ENCODE measurements around the gene S100P. TPM values are rescaled to one million over a fixed set of nuclear protein-coding genes. Genes with fewer than 3 reads are reported as not detected.
A peak's percentile ranks its signal among the peaks of the same experiment; 100 is the strongest.
"Not testable (repeated sequence)": the region's sequence is repeated elsewhere in the genome, so short reads cannot be mapped to it uniquely, and the experiment has no call there.

The S100P gene
- total RNA-seq (2014; rRNA removed; shearing (Covaris generic)): 0.13 and 0.18 TPM in 2 replicates

DNA sequence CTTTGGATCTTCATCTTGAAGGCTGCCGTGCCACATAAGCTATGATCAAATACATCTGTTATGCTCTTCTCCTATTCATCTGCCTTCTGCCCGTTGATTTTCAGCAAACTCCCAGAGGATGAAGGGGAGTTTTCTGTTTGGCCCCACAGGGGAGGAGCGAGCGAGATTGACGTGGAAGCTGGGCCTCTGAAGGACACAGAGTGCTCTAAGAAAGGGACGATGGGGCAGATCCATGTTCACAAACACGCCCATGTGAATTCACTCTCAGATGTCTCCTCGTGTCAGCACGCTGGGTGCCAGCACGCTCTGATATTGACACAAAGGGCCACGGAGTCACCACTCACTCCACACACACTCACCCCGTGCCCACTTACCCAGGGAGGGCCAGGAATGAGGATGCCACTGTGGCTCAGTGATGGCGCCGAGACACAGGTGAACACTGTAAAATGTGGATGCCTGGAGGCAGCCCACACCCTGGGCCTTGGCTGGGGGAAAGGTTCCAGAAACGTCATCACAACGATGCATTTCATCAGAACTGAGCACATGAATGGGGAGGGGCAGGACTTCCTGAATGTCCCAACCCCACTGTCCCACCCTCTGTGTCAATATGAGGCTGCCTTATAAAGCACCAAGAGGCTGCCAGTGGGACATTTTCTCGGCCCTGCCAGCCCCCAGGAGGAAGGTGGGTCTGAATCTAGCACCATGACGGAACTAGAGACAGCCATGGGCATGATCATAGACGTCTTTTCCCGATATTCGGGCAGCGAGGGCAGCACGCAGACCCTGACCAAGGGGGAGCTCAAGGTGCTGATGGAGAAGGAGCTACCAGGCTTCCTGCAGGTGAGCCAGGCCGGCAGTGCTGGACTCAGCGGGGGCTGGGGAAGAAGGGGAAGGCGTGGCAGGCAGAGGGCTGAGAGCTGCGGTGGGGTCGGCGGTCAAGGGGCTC, at the start of gene S100P:
S100P (plus strand) TSS at position 648 of the 946 bp plus-strand sequence; CDS start at position 703, 55 bp downstream.
- Histone ChIP-seq H3K36me3 (no peaks in the 10 kb centered on the region), H3K4me1 (peaks cover 30% of the 10 kb centered on the region), H3K9me3 (replicated peaks) (no peaks in the 10 kb centered on the region), H3K4me3 (no peak within 1 kb of the TSS), H3K27me3 (no peaks in the 10 kb centered on the region), H3K27ac (peak within 1 kb of the TSS; percentile 41)
- peak in 1 of 2 experiments; percentile 39 for DNase-seq

DNA sequence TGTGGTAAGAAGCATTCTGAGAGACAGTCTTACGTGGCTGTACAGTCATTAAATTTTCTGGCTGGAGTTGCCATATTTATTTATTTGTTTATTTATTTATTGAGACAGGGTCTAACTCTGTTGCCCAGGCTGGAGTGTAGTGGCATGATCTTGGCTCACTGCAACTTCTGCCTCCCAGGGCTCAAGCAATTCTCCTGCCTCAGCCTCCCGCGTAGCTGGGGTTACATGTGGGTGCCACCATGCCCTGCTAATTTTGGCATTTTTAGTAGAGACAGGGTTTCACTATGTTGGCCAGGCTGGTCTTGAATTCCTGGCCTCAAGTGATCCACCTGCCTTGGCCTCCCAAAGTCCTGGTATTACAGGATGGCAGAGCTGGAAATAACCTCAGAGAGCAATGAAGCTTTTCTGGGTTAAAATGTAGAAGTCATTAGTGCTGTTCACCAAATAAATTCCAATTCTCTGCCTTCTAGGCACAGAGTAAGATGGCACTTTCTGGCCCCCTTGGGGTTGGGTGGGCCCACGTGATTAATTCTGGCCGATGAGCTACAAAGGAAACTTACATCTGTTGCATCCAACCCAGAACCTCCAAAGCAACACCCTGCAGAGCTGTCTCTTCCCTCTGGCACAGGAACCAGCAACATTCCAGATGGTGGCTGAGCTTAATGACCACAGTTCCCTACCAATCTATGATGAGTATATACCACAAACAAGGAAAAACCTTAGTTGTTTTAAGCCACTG, 48.7 kb upstream of the S100P start:
- no peak overlapping the region for H3K4me3 ChIP-seq
- no peaks in the 10 kb centered on the region for H3K4me1 ChIP-seq
- H3K27me3 ChIP-seq: no peaks in the 10 kb centered on the region
- no peak for DNase-seq
- H3K27ac ChIP-seq: no peak overlapping the region
- peaks cover 17% of the 10 kb centered on the region for H3K36me3 ChIP-seq
- H3K9me3 ChIP-seq (replicated peaks): no peaks in the 10 kb centered on the region

DNA sequence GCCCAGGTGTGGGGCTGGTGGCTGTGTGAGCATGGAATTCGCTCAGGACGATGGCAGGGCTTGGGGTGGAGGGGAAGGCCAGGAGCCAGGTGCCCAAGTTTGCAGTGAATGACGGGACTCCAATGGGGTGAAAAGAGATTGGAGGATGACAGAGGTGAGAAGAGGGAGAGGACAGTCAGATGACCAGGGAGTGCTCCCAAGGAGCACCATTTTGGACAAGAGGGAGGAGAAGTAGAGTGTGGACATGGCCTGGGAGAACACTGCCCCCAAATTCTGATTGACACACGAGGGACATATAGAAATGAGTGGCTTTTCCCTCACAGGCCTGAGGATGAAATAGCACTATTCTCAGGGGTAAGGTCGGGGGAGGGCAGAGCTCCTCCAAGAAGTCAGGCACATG, 46.5 kb upstream of the S100P start:
- H3K36me3 ChIP-seq: peaks cover 11% of the 10 kb centered on the region
- H3K4me3 ChIP-seq: no peak overlapping the region
- no peak overlapping the region for H3K27ac ChIP-seq
- H3K4me1 ChIP-seq: no peaks in the 10 kb centered on the region
- DNase-seq: no peak
- no peaks in the 10 kb centered on the region for H3K9me3 ChIP-seq (replicated peaks)
- H3K27me3 ChIP-seq: no peaks in the 10 kb centered on the region

DNA sequence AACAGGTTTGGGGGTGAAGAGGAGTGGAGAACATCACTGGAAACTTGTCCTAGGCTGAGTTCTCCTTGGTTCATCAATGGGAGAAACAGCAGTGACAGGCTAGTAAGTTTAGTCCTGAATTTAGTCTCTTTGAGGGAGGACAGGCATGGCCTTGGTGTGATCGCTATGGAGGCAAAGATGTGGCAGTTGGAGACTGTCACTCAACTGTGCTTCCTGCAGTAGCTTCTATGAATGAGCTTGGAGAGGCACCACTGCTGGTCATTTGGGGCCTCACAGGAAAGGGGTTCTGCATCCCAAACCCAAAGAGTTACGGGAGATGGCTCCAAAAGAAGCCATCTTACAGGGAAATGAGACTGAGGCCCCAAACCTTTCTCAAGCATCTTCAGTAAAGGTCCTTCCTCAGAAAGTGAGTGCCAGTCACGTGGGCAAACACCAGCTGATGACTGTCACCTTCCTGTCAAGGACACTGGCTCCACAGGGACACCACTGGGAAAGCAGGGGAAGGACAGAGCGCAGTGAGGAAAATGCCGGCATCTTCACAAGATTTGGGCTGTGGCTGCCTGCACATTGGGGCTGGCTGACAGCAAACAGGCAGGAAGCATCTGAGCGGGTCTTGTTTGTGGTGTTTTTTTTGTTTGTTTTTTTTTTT, 46.0 kb upstream of the S100P start:
- Histone ChIP-seq H3K36me3 (peaks cover 6% of the 10 kb centered on the region), H3K9me3 (replicated peaks) (no peaks in the 10 kb centered on the region), H3K27ac (no peak overlapping the region), H3K27me3 (no peaks in the 10 kb centered on the region), H3K4me1 (no peaks in the 10 kb centered on the region), H3K4me3 (no peak overlapping the region)
- DNase-seq: no peak

DNA sequence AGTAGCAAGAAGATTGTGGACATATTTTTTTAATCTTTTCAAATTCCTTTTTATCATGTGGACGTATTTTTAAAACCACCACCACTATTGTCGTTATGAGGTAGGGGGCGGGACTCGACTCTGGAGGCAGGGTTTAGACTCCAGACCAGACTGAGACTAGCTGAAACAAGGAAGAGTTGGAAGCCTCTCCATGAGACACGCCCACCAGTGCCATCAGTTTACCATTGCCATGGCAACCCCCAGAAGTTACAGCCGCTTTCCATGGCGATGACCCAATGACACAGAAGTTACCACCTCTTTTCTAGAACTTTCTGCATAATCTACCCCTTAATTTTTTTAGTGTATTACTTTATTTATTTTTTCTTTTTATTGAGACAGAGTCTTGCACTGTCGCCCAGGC, 44.5 kb upstream of the S100P start:
- H3K9me3 ChIP-seq (replicated peaks): no peaks in the 10 kb centered on the region
- no peak overlapping the region for H3K27ac ChIP-seq
- H3K36me3 ChIP-seq: no peaks in the 10 kb centered on the region
- DNase-seq: no peak
- H3K4me3 ChIP-seq: no peak overlapping the region
- no peaks in the 10 kb centered on the region for H3K27me3 ChIP-seq
- H3K4me1 ChIP-seq: no peaks in the 10 kb centered on the region

DNA sequence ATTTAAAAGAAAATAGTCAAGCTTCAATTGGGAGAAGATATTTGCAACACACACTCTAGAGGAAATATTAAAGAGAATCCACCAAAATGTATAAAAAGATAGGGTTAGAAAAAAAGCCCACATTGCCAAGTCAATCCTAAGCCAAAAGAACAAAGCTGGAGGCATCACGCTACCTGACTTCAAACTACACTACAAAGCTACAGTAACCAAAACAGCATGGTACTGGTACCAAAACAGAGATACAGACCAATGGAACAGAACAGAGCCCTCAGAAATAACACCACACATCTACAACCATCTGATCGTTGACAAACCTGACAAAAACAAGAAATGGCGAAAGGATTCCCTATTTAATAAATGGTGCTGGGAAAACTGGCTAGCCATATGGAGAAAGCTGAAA, 39.5 kb upstream of the S100P start:
- not testable (repeated sequence) for H3K27ac ChIP-seq; H3K27me3 ChIP-seq; H3K4me1 ChIP-seq; H3K4me3 ChIP-seq; H3K36me3 ChIP-seq; H3K9me3 ChIP-seq (replicated peaks); DNase-seq

DNA sequence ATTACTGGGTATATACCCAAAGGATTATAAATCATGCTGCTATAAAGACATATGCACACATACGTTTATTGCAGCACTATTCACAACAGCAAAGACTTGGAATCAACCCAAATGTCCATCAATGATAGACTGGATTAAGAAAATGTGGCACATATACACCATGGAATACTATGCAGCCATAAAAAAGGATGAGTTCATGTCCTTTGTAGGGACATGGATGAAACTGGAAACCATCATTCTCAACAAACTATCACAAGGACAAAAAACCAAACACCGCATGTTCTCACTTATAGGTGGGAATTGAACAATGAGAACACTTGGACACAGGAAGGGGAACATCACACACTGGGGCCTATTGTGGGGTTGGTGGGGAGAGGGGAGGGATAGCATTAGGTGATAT, 38.4 kb upstream of the S100P start:
- not testable (repeated sequence) for H3K4me3 ChIP-seq; H3K4me1 ChIP-seq; H3K36me3 ChIP-seq; DNase-seq; H3K27ac ChIP-seq; H3K27me3 ChIP-seq; H3K9me3 ChIP-seq (replicated peaks)

DNA sequence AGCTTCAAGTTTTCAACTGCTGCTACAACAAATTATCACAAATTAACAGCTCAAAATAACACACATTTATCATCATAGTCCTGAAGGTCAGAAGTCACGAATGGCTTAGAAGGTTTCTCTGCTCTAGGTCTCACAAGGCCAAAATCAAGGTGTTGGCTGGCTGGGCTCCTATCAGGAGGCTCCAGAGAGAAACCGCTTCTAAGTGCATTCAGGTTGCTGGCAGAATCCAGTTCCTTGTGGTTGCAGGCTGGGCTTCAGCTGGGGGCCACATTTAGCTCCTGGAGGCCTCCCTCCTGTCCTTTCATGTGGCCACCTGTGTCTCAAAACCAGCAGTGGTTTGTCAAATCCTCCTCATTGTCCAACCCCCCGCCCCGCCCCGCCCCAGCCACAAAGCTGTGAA, 37.8 kb upstream of the S100P start:
- DNase-seq: no peak
- H3K4me1 ChIP-seq: no peaks in the 10 kb centered on the region
- no peaks in the 10 kb centered on the region for H3K36me3 ChIP-seq
- H3K27ac ChIP-seq: no peak overlapping the region
- no peak overlapping the region for H3K4me3 ChIP-seq
- no peaks in the 10 kb centered on the region for H3K27me3 ChIP-seq
- no peaks in the 10 kb centered on the region for H3K9me3 ChIP-seq (replicated peaks)

DNA sequence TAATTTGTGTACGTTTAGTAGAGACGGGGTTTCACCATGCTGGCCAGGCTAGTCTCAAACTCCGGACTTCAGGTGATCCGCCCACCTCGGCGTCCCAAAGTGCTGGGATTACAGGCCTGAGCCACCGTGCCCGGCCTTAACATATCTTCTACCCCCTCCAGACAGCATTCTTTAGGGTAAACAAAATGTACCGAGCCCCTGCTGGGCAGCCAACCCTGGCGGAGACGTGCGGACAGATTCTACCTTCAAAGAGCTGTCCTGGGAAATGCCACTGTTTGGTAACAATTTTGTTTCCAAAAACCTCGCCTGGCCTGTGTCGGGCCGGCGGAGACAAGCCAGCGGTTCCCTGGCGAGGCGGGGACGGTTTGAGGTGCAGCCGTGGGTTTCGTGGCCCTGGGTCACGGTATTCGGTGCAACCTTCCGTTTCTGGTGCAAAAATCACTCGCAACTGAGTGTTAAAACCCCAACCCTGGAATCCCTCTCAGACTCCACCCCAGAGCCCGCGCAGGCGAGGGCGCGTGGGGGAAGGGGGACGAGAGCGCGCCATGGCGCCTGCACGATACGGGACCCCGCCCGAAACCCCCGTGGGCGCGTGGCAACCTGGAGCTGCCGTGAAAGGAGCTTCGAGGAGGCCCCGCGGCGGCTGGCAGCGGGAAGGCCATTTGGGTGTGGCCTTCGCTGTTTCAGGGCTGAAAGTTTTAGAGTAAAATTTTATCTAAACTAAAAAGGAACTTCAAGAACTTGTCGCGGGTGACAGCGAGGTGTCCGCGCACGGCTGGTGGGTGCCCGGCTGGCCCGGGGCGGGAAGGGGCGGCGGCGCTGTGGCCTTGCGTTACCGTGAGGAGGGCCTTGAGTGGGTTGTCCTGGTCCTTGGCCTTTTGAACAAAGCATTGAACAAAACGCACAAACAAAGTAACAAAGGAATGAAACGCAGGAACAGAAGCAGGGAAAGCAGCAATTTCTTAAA, 36.2 kb upstream of the S100P start:
- Histone ChIP-seq H3K36me3 (no peaks in the 10 kb centered on the region), H3K4me3 (no peak overlapping the region), H3K27me3 (no peaks in the 10 kb centered on the region), H3K4me1 (no peaks in the 10 kb centered on the region), H3K27ac (no peak overlapping the region), H3K9me3 (replicated peaks) (no peaks in the 10 kb centered on the region)
- DNase-seq: no peak

DNA sequence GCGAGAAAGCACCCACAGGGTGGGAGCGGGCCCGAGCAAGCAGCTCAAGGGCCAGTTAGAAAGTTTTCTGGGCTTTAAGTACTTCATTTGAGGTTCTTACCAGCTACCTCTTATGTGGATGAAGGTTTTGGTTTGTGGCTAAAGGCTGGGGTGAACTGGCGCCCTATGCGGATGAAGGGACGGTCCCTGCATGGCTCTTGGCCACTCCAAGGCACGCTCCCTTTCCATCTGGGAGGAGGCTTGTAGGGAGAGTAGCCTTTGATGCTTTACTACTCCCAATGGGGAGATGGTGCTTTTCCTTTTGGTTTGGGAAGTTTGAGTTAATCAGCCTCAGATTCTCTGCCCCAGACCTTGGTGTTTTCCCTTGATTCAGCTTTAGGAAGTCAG, 35.5 kb upstream of the S100P start:
- no peaks in the 10 kb centered on the region for H3K27me3 ChIP-seq
- DNase-seq: no peak
- no peak overlapping the region for H3K27ac ChIP-seq
- H3K36me3 ChIP-seq: no peaks in the 10 kb centered on the region
- H3K9me3 ChIP-seq (replicated peaks): no peaks in the 10 kb centered on the region
- H3K4me1 ChIP-seq: no peaks in the 10 kb centered on the region
- no peak overlapping the region for H3K4me3 ChIP-seq

DNA sequence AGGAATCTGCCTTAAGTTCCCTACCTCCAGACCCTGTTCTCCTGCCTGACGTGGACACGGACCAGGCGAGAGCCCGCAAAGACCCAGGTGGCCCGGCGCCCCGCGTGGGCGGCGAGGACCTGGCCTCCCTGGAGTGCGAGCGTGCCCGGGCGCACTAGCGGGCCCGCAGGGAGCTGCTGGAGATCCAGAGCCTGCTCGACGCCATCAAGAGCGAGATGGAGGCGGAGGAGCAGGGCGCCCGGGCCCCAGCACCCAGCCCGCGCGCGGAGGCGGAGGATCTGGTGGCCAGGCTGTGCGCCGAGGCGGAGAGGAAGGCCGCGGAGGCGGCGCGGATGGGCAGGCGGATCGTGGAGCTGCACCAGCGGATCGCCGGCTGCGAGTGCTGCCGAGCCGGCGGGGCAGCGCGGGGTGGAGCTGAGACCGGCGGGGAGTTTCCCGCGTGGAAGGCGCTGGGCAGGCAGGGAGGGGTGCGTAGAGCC, 35.0 kb upstream of the S100P start:
- Histone ChIP-seq H3K4me3 (no peak overlapping the region), H3K4me1 (no peaks in the 10 kb centered on the region), H3K27me3 (no peaks in the 10 kb centered on the region), H3K27ac (no peak overlapping the region), H3K36me3 (no peaks in the 10 kb centered on the region), H3K9me3 (replicated peaks) (no peaks in the 10 kb centered on the region)
- DNase-seq: no peak

DNA sequence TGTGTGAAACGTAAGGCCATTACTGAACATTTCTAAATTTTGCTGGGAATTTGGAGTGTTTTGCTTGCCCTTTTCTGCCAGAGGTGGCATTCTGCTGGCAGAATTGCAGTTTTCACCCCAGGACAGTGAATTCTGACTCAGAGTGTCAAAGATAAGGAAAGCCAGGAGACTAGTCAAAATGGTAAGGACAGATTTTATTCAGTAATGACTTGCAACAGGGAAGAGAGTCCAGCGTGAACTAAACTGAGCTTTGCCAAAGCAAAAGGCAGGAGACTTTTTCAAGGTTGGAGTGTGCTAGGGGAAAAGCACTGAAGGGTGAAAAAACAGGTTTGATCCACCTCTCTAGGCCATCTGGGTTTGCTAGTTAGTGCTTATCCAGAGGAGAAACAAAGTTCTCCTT, 33.8 kb upstream of the S100P start:
- H3K4me3 ChIP-seq: no peak overlapping the region
- H3K27me3 ChIP-seq: no peaks in the 10 kb centered on the region
- no peak for DNase-seq
- H3K36me3 ChIP-seq: no peaks in the 10 kb centered on the region
- H3K9me3 ChIP-seq (replicated peaks): no peaks in the 10 kb centered on the region
- no peaks in the 10 kb centered on the region for H3K4me1 ChIP-seq
- H3K27ac ChIP-seq: no peak overlapping the region

DNA sequence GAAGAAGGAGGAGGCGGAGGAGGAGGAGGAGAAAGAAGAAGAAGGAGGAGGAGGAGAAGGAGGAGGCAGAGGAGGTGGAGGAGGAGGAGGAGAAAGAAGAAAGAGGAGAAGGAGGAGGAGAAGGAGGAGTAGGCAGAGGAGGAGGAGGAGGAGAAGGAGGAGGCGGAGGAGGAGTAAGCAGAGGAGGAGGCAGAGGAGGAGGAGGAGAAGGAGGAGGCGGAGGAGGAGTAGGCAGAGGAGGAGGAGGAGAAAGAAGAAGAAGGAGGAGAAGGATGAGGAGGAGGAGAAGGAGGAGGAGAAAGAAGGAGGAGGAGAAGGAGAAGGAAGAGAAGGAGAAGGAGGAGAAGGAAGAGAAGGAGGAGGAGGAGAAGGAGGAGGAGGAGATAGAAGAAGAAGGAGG, 33.2 kb upstream of the S100P start:
- Histone ChIP-seq H3K9me3 (replicated peaks) (no peaks in the 10 kb centered on the region), H3K4me1 (no peaks in the 10 kb centered on the region), H3K27me3 (no peaks in the 10 kb centered on the region), H3K4me3 (no peak overlapping the region), H3K27ac (no peak overlapping the region), H3K36me3 (no peaks in the 10 kb centered on the region)
- no peak for DNase-seq

DNA sequence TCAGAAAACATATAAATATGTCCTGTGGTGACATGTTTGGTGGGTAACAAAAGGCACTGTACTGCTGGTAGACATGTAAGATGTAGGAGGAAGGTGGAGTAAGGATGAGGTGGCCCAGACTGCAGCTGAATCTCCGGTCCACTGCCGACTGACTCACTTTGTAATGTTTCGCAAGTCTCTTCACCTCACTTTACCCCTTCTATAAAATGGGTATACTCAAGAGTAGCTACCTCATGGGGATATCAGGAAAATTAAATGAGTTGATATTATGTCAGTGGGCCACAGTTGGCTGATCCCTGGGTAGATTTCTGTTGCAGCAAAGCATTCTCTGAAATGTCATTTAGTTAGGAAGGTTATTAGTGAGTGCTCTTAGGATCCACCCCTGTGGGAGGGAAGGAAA, 31.1 kb upstream of the S100P start:
- no peaks in the 10 kb centered on the region for H3K4me1 ChIP-seq
- H3K9me3 ChIP-seq (replicated peaks): no peaks in the 10 kb centered on the region
- no peak overlapping the region for H3K27ac ChIP-seq
- no peak for DNase-seq
- H3K27me3 ChIP-seq: no peaks in the 10 kb centered on the region
- no peak overlapping the region for H3K4me3 ChIP-seq
- no peaks in the 10 kb centered on the region for H3K36me3 ChIP-seq

All from SJCRH30 (cell line).